SK-N-SH (cell line): ENCODE data around the gene CCDC78.
A peak's percentile ranks its signal among the peaks of the same experiment; 100 is the strongest.

Experiments used
- CTCF ChIP-seq: fragments of 200-600 bp; sonication (generic); IDR thresholded peaks from 2 replicates; pipeline ENCODE4 v1.6.1; 2017; ENCODE audit warnings: antibody characterized with exemption, mild to moderate bottlenecking, moderate library complexity
- FOXM1 ChIP-seq: IDR thresholded peaks from 2 replicates; pipeline ENCODE4 v1.4.0; 2012; ENCODE audit warnings: low read depth, mild to moderate bottlenecking
- JUND ChIP-seq: IDR thresholded peaks from 2 replicates; pipeline ENCODE4 v1.4.0; 2012
- MAX ChIP-seq: IDR thresholded peaks from 2 replicates; pipeline ENCODE4 v1.4.0; 2012; ENCODE audit warnings: low read depth
- RFX5 ChIP-seq: IDR thresholded peaks from 2 replicates; pipeline ENCODE4 v1.6.1; 2012; ENCODE audit warnings: mild to moderate bottlenecking, improper control_type of control experiment, low read length
- SMC3 ChIP-seq: IDR thresholded peaks from 2 replicates; pipeline ENCODE4 v1.6.1; 2012; ENCODE audit warnings: low read depth, low read length, improper control_type of control experiment
- USF2 ChIP-seq: fragments of 150-350 bp; IDR thresholded peaks from 2 replicates; pipeline ENCODE4 v1.6.1; 2017; ENCODE audit warnings: antibody characterized with exemption, low read length, low read depth, borderline replicate concordance
- YY1 ChIP-seq: IDR thresholded peaks from 2 replicates; pipeline ENCODE4 v1.4.0; 2012; ENCODE audit warnings: low read depth, mild to moderate bottlenecking

GRCh38 chr16:711548-712320 lies 14.5 kb downstream of the CCDC78 start:
- TF ChIP-seq CTCF (peak; percentile 77), YY1 (no peak), JUND (no peak), MAX (no peak), FOXM1 (no peak), USF2 (no peak), RFX5 (no peak), SMC3 (peak; percentile 82)
